IPS-NIHi7 (cell line): Measurements from ENCODE around the gene SHKBP1.

Source experiments
- DNase-seq: peaks from one replicate; pipeline ENCODE4 v3.0.0; 2012; ENCODE audit warnings: mixed read lengths; ENCODE audit errors: extremely low spot score

SHKBP1 gene

GRCh38 chr19:40638327-40638726, 61.7 kb downstream of the SHKBP1 start:
- DNase-seq: no peak

GRCh38 chr19:40639638-40639982, 62.9 kb downstream of the SHKBP1 start:
- no peak for DNase-seq

GRCh38 chr19:40640744-40641143, 64.1 kb downstream of the SHKBP1 start:
- DNase-seq: no peak
